Rectal smooth muscle tissue (tissue), 1 donor: ENCODE results near the gene IRAK1BP1.
"Not testable (repeated sequence)": the region's sequence is repeated elsewhere in the genome, so short reads cannot be mapped to it uniquely, and the experiment has no call there.

Source experiments
- H3K27ac ChIP-seq: one replicate; pipeline ENCODE4 v1.7.0; 2013; ENCODE audit warnings: low read depth, low read length, inconsistent platforms
- H3K27me3 ChIP-seq: one replicate; pipeline ENCODE4 v1.7.0; 2013; ENCODE audit warnings: low read length; ENCODE audit not compliant: control insufficient read depth, insufficient read depth
- H3K36me3 ChIP-seq: one replicate; pipeline ENCODE4 v1.7.0; 2013; ENCODE audit warnings: low read length; ENCODE audit not compliant: control insufficient read depth, insufficient read depth
- H3K4me1 ChIP-seq: one replicate; pipeline ENCODE4 v1.7.0; 2013; ENCODE audit warnings: low read length; ENCODE audit not compliant: control insufficient read depth, insufficient read depth
- H3K4me3 ChIP-seq: one replicate; pipeline ENCODE4 v1.7.0; 2013; ENCODE audit warnings: low read length
- H3K9ac ChIP-seq: one replicate; pipeline ENCODE4 v1.7.0; 2013; ENCODE audit warnings: low read length

The IRAK1BP1 gene

DNA sequence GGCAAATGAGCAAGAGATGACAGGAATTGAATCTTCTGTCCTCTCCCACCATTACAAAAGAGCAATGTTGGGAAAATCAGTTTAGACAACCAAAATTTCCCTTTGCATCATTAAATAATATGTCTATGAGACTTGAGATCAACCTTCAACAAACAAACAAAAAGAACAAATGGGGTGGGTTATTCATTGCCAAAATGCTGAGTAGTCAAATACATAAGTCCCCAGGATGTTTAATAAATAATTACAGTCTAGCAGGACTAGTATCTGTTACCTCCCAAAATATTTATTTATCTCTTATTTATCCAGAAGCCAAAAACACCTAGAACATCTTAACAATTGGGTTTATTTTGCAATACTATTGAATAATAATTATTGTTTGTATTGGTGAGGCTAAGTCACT is 16.2 kb upstream of the IRAK1BP1 start:
- H3K27ac ChIP-seq, result no peak overlapping the region
- H3K4me1 ChIP-seq, result no peaks in the 10 kb centered on the region
- H3K4me3 ChIP-seq, result no peak overlapping the region
- no peaks in the 10 kb centered on the region for H3K27me3 ChIP-seq
- no peak overlapping the region for H3K9ac ChIP-seq
- no peaks in the 10 kb centered on the region for H3K36me3 ChIP-seq

DNA sequence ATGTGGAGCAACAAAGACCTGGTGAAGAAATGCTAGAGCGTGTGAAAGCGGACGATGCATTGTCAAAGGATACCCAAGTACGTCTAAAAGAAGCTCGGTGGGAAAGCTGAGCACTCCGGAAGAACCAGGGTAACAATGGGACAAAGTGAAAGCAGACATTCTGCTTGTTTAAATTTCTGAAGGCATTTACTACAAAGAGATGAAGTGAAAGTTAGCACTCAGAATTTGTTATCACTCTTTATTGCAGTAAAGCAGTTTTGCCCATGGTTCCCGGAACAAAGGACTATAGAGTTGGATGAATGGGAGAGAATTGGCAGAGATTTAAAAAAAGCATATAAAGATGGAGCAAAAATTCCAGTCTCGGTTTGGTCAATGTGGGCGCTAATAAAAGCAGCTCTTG is 12.8 kb upstream of the IRAK1BP1 start:
- Histone ChIP-seq H3K36me3 (no peaks in the 10 kb centered on the region), H3K4me3 (no peak overlapping the region), H3K4me1 (no peaks in the 10 kb centered on the region), H3K27ac (no peak overlapping the region), H3K27me3 (no peaks in the 10 kb centered on the region), H3K9ac (no peak overlapping the region)

DNA sequence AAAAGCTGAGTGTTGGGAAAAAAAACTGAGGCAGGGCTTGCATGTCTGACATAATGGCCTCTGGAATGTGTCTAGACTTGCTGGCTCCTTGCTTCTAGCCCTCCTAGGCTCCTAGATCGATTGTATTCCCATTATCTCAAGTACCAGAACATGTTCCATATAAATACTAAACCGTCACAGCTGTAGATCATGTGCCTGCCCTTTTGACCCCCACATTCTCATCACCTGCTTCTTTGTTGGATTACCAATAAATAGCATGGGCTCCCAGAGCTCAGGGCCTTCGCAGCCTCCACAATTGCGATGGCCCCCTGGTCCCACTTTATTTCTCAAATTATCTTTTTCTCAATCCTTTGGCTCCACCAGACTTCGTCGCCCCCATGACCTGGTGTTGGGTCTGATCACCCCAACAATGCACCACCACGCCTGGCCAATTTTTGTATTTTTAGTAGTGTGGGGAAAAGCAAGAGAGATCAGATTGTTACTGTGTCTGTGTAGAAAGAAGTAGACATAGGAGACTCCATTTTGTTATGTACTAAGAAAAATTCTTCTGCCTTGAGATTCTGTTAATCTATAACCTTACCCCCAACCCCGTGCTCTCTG is 8.9 kb upstream of the IRAK1BP1 start:
- not testable (repeated sequence) for H3K27ac ChIP-seq, H3K36me3 ChIP-seq, H3K27me3 ChIP-seq

DNA sequence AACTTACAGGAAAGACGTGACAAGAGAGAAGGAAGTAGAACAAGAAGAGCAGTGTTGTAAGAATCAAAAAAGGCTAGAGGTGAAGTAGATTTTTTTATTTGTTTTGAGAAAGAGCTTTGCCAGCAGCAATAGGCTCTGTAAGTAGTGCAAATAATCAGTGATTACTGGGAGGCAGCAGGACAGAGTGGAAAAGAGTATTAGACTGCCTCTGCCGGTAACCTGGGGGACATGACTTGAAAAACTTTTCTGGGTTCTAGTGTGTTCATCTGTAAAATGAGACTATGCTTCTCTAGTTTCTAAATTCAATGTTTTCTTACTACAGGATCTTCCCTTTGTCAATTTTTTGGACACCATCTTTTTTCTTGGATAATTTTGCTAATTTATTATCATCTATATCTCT is 5.8 kb upstream of the IRAK1BP1 start:
- Histone ChIP-seq H3K27me3 (no peaks in the 10 kb centered on the region), H3K36me3 (no peaks in the 10 kb centered on the region), H3K4me1 (no peaks in the 10 kb centered on the region), H3K9ac (no peak overlapping the region), H3K4me3 (no peak overlapping the region), H3K27ac (no peak overlapping the region)

More for the DNA sequence above, 8.9 kb upstream of the IRAK1BP1 start:
- not testable (repeated sequence) for H3K4me3 ChIP-seq, H3K9ac ChIP-seq, H3K4me1 ChIP-seq

DNA sequence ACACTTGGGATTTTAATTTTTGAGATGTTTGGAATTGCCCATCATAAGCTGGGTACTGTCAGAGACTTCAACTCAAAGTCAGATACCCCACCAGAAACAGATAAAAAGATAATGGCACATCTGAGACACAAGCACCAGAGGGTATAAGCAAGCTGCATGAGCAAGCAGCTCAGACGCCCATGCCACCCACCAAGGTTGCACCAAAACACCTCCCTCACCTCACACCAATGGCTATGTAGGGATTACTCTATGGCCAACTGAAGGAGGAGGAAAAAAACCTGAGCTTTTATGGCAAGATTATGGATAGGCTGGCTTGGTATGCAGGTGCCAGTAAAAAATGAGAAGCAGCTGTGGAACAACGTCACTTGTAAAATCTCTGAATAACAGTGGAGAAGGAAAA is 3.8 kb upstream of the IRAK1BP1 start:
- no peak overlapping the region for H3K4me3 ChIP-seq

DNA sequence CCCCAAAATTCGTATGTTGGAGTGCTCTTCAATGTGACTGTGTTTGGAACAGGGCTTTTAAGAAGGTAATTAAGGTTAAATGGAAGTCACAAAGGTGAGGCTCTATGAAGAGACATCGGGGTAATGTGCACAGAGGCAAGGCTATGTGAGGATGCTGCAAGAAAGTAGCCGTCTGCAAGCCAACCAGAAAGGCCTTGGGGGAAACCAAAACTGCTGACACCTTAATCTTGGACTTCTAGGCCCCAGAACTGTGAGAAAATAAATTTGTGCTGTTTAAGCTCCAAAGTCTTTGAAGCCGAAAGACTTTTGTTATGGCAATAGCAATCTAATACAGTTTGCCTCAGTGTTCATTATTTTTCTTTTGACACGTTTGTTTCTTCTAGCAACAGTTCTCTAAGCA is 2.4 kb upstream of the IRAK1BP1 start:
- H3K27ac ChIP-seq, result no peak overlapping the region
- H3K27me3 ChIP-seq, result no peaks in the 10 kb centered on the region
- H3K4me1 ChIP-seq, result no peaks in the 10 kb centered on the region
- no peaks in the 10 kb centered on the region for H3K36me3 ChIP-seq
- no peak overlapping the region for H3K4me3 ChIP-seq
- H3K9ac ChIP-seq, result no peak overlapping the region

More for the DNA sequence above, 3.8 kb upstream of the IRAK1BP1 start:
- H3K27me3 ChIP-seq, result no peaks in the 10 kb centered on the region
- no peak overlapping the region for H3K9ac ChIP-seq
- H3K27ac ChIP-seq, result no peak overlapping the region
- no peaks in the 10 kb centered on the region for H3K36me3 ChIP-seq
- H3K4me1 ChIP-seq, result no peaks in the 10 kb centered on the region

DNA sequence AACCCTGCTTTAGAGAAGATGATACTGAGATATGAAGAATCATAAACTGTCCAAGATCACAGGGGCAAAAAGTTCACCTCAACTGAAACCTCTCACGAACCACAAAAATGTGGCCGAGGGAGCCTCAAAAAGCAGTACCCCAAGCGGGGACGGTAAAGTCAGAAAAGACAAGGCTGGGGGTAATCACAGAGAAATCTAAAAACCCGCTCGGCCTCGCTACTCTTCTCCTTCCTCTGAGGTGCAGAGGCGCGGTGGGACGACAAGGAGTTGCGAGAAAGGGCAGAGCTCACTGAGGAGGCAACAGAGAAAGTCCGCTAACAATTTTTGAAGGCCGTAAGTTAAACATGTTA is 356 bp upstream of the IRAK1BP1 start:
- Histone ChIP-seq H3K36me3 (no peaks in the 10 kb centered on the region), H3K4me1 (no peaks in the 10 kb centered on the region), H3K4me3 (peak overlapping the region; percentile 90), H3K27ac (no peak overlapping the region), H3K9ac (no peak overlapping the region), H3K27me3 (no peaks in the 10 kb centered on the region)

DNA sequence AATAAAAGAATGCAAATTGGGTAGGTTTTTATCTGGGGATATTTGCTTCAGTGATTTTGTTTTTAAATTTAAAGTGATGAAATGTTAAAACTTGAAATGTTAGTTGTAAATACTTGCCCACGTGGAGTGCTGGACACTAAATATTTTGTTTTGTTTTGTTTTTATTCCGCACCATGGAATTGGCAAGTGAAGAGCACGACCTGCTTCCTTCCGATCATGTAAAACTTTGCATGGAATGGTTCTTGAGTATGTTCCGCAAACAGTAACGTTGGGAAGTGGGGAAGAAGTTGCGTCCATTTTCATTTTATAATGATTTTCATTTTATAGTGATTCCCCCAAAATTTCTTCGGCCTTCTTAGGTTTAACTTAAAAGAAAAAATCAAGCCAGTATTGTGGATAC is 765 bp downstream of the IRAK1BP1 start:
- no peaks in the 10 kb centered on the region for H3K27me3 ChIP-seq
- no peak overlapping the region for H3K27ac ChIP-seq
- peak overlapping the region; percentile 90 for H3K4me3 ChIP-seq
- H3K9ac ChIP-seq, result no peak overlapping the region
- no peaks in the 10 kb centered on the region for H3K36me3 ChIP-seq
- H3K4me1 ChIP-seq, result no peaks in the 10 kb centered on the region

DNA sequence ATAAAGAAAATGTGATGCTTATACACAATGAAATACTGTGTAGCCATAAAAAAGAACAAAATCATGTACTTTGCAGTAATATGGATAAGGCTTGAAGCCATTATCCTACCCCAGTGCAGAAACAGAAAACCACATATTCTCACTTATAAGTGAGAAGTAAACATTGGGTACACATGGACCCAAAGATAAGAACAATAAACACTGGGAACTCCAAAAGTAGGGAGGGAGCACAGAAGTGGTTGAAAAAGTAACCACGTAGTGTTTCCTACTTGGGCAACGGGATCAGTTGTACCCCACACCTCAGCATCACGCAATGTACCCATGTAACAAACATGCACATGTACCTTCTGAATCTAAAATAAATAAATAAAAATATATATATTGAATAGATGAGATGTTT is 8.2 kb downstream of the IRAK1BP1 start:
- H3K4me1 ChIP-seq, result no peaks in the 10 kb centered on the region
- no peaks in the 10 kb centered on the region for H3K36me3 ChIP-seq
- no peak overlapping the region for H3K9ac ChIP-seq
- no peaks in the 10 kb centered on the region for H3K27me3 ChIP-seq
- H3K27ac ChIP-seq, result no peak overlapping the region
- H3K4me3 ChIP-seq, result no peak overlapping the region

DNA sequence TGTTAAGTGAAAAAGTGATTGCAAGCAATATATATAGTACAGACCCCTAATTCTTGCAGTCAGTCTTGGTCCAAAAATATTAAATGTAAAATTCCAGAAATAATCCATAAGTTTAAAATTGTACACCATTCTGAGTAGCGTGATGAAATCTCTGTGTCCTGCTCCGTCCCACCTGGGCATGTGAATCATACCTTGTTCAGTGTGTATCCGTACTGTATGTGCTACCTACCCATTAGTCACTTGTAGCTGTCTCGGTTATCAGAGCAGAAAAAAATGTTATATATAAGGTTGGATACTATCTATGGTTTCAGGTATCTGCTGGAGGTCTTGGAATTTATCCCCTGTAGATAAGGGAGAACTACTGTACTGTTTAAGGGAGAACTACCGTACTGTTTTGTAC is 16.3 kb downstream of the IRAK1BP1 start:
- Histone ChIP-seq H3K36me3 (no peaks in the 10 kb centered on the region), H3K9ac (no peak overlapping the region), H3K4me3 (no peak overlapping the region), H3K27me3 (no peaks in the 10 kb centered on the region), H3K4me1 (no peaks in the 10 kb centered on the region), H3K27ac (no peak overlapping the region)

DNA sequence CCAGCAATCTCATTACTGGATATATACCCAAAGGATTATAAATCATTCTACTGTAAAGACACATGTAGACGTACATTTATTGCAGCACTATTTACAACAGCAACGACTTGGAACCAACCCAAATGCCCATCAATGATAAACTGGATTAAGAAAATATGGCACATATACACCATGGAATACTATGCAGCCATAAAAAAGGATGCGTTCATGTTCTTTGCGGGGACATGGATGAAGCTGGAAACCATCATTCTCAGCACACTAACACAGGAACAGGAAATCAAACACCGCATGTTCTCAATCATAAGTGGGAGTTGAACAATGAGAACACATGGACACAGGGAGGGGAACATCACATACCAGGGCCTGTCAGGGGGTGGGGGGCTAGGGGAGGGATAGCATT is 22.6 kb downstream of the IRAK1BP1 start:
- not testable (repeated sequence) for H3K9ac ChIP-seq, H3K27me3 ChIP-seq, H3K4me3 ChIP-seq, H3K27ac ChIP-seq, H3K36me3 ChIP-seq, H3K4me1 ChIP-seq

DNA sequence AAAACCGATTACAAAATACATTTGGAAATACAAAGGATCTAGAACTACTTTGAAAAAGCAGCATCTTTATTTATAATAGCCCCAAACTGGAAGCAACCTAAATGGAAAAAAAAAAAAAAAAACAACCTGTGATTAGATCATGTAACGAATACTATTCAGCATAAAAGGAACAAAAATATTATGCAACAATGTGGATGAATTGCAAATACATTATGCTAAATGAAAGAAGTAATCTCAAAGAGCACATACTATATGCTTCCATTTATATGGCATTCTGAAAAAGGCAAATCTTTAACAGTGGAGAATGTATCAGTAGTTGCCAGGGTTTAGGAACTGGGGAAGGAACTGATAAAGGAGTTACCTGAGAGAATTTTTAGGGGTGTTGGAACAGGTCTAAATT is 28.9 kb downstream of the IRAK1BP1 start:
- Histone ChIP-seq H3K27me3 (no peaks in the 10 kb centered on the region), H3K36me3 (no peaks in the 10 kb centered on the region), H3K27ac (no peak overlapping the region), H3K4me1 (no peaks in the 10 kb centered on the region), H3K4me3 (no peak overlapping the region), H3K9ac (no peak overlapping the region)

DNA sequence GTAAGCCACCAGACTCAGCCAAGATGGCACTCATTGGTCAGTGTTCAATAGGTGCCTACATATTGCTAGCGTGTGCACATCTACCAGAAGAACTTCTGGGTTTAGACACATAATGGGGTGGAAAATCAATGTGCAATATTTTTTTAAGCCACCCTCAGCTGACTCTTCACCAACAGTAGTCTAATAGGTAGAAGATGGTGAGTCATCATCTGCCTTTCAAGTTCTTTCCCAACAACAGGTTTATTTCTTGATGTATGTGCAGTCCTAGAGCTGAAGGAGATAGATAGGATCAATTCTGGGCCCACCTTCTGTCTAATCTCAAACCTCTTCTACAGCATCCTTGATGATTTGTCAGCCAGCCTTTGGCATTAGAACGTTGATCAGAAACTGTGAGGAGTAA is 41.3 kb downstream of the IRAK1BP1 start:
- Histone ChIP-seq H3K4me1 (no peaks in the 10 kb centered on the region), H3K27me3 (no peaks in the 10 kb centered on the region), H3K36me3 (no peaks in the 10 kb centered on the region), H3K4me3 (no peak overlapping the region), H3K9ac (no peak overlapping the region), H3K27ac (no peak overlapping the region)
